GM21526 (cell line): ENCODE results near the gene ZDHHC14.
A peak's percentile ranks its signal among the peaks of the same experiment; 100 is the strongest.

Source experiments
- ATAC-seq: cut with Tn5 transposase; IDR thresholded peaks from one replicate; pipeline ENCODE4 v1.9.1; 2021; ENCODE audit warnings: moderate library complexity; ENCODE audit not compliant: unreplicated experiment, low FRiP score

Gene ZDHHC14

GRCh38 chr6:157542414-157543160 is 161.6 kb downstream of the ZDHHC14 start:
- no peak for ATAC-seq

- no peak for ATAC-seq
These were observed 165.3 kb downstream of the ZDHHC14 start for GRCh38 chr6:157546321-157546720.

GRCh38 chr6:157547112-157547511 is 166.1 kb downstream of the ZDHHC14 start:
- ATAC-seq: no peak

GRCh38 chr6:157548635-157549467 is 167.9 kb downstream of the ZDHHC14 start:
- no peak for ATAC-seq

- no peak for ATAC-seq
These were observed 168.4 kb downstream of the ZDHHC14 start for GRCh38 chr6:157549468-157549745.

- no peak for ATAC-seq
These were observed 169.4 kb downstream of the ZDHHC14 start for GRCh38 chr6:157550114-157550989.

GRCh38 chr6:157551041-157551832 is 170.2 kb downstream of the ZDHHC14 start:
- ATAC-seq: no peak

GRCh38 chr6:157552081-157552747 is 171.2 kb downstream of the ZDHHC14 start:
- no peak for ATAC-seq

- no peak for ATAC-seq
These were observed 172.0 kb downstream of the ZDHHC14 start for GRCh38 chr6:157552820-157553485.

GRCh38 chr6:157554747-157555146 is 173.8 kb downstream of the ZDHHC14 start:
- ATAC-seq: no peak

GRCh38 chr6:157555455-157556143 is 174.6 kb downstream of the ZDHHC14 start:
- ATAC-seq: no peak

- ATAC-seq: no peak
These were observed 175.2 kb downstream of the ZDHHC14 start for GRCh38 chr6:157556144-157556645.

- ATAC-seq: no peak
These were observed 175.9 kb downstream of the ZDHHC14 start for GRCh38 chr6:157556671-157557430.

- peak; percentile 46 for ATAC-seq
These were observed 176.6 kb downstream of the ZDHHC14 start for GRCh38 chr6:157557559-157557958.

GRCh38 chr6:157558049-157558448 is 177.1 kb downstream of the ZDHHC14 start:
- ATAC-seq: no peak

- ATAC-seq: no peak
These were observed 177.7 kb downstream of the ZDHHC14 start for GRCh38 chr6:157558487-157559200.

- ATAC-seq: no peak
These were observed 178.3 kb downstream of the ZDHHC14 start for GRCh38 chr6:157559201-157559756.
